Activated CD4-positive, alpha-beta memory T cell treated with anti-CD3 and anti-CD28 coated beads for 36 hours (primary cell): ENCODE results near the gene DNAH2. TPM values are rescaled to one million over a fixed set of nuclear protein-coding genes. Genes with fewer than 3 reads are reported as not detected.

ENCODE experiments used
- CTCF ChIA-PET: fragments of 350-600 bp; sonication (Branson Sonifier 250); formaldehyde crosslinking; loops from one replicate; lab custom pipeline; 2021; ENCODE audit warnings: antibody characterized with exemption, inconsistent platforms; lab: Charles Lee
- POLR2A ChIA-PET: fragments of 350-600 bp; sonication (Branson Sonifier 250); formaldehyde crosslinking; loops from one replicate; lab custom pipeline; 2021; ENCODE audit warnings: antibody characterized with exemption; lab: Charles Lee
- DNase-seq: peaks from one replicate; pipeline ENCODE4 v3.0.0-alpha.2; 2020
- H3K27ac Mint-ChIP-seq: one replicate; pipeline ENCODE4 v1.8.0; 2021; ENCODE audit warnings: mixed read lengths
- H3K27me3 Mint-ChIP-seq: one replicate; pipeline ENCODE4 v1.8.0; 2021; ENCODE audit warnings: mixed read lengths
- H3K36me3 Mint-ChIP-seq: one replicate; pipeline ENCODE4 v1.8.0; 2021; ENCODE audit warnings: mixed read lengths
- H3K4me1 Mint-ChIP-seq: one replicate; pipeline ENCODE4 v1.8.0; 2021; ENCODE audit warnings: low read depth, mixed read lengths
- H3K4me3 Mint-ChIP-seq: one replicate; pipeline ENCODE4 v1.8.0; 2021; ENCODE audit warnings: mild to moderate bottlenecking, mixed read lengths
- H3K9me3 Mint-ChIP-seq: one replicate; pipeline ENCODE4 v1.8.0; 2021; ENCODE audit warnings: mixed read lengths
- intact Hi-C: fragments of 100-400 bp; cut with micrococcal nuclease; formaldehyde crosslinking; loops from one replicate; pipeline ENCODE4 v1.15.1; 2023
- total RNA-seq, 2 experiments: library from RNA; stranded (reverse); gene quantifications; one replicate each; pipeline ENCODE4 v1.2.3, GENCODE V29; 2021

Gene DNAH2
- total RNA-seq, 2 experiments from 2014 or later: not detected

DNA sequence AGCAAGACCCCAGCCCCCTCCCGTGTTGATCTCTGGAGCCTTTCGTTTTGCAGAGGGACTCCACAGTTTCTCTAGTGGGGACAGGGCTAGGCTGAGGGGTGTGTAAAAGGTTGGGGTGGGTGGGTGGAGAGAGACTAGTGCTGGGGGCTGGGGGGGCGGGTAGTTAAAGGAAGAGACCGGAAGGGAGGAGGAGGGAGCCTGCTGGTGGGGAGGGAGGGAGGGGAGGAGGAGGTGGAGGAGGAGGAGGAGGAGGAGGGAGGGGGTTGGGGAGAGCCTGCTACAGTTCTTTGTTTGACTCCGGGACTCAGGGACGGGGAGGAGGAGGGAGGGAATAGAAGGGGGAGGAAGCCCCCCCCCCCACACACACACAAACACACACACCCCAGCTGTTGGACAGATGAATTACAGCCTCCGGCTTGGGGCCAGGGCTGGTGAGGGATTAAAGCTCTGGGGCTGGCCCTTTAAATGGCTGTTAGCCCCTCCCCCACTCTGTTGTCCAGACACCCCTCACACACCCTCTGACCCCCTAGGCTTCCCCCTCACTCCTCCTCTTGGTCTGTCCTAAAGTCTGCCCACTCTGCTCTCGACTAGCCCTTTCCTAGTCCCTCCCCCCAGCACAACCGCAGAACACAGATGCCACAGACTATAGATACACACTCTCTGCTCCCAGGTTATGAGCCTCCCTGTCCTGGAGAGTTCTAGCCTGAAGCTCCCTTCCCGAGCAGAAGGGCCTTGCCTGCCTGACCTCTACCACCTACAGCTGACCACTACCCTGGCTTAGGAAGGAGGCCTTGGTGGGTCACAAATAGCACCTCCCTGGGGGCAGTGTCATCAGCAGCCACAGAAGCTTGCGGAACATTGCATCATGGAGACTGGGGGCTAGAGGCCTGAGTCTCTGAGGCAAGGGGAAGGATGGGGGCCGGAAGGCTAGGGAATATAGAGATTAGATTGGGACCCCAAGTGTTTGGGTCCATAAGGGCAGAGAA is 120.8 kb downstream of the DNAH2 start:
- H3K4me3 Mint-ChIP-seq: peak overlapping the region; percentile 90
- H3K27ac Mint-ChIP-seq: peak overlapping the region; percentile 90
- CTCF ChIA-PET: interaction anchor here (0.6 to 7.2 kb wide), 3 partner anchors 13 to 152 kb away, joined by 3 to 57 read pairs (median 4); no protein-coding TSS in a partner anchor
- no peaks in the 10 kb centered on the region for H3K36me3 Mint-ChIP-seq
- H3K27me3 Mint-ChIP-seq: no peaks in the 10 kb centered on the region
- intact Hi-C loops: loop anchor here (5.0 to 10.0 kb wide), 2 partner anchors 256 to 346 kb away; partner anchors contain the start of gene MPDU1
- peaks cover 54% of the 10 kb centered on the region for H3K4me1 Mint-ChIP-seq
- DNase-seq: peak; percentile 40
- no peaks in the 10 kb centered on the region for H3K9me3 Mint-ChIP-seq
- POLR2A ChIA-PET: interaction anchor here (1.3 kb wide), 1 partner anchor 19 kb away, joined by 4 read pairs; the partner anchor contains the start of gene NAA38

DNA sequence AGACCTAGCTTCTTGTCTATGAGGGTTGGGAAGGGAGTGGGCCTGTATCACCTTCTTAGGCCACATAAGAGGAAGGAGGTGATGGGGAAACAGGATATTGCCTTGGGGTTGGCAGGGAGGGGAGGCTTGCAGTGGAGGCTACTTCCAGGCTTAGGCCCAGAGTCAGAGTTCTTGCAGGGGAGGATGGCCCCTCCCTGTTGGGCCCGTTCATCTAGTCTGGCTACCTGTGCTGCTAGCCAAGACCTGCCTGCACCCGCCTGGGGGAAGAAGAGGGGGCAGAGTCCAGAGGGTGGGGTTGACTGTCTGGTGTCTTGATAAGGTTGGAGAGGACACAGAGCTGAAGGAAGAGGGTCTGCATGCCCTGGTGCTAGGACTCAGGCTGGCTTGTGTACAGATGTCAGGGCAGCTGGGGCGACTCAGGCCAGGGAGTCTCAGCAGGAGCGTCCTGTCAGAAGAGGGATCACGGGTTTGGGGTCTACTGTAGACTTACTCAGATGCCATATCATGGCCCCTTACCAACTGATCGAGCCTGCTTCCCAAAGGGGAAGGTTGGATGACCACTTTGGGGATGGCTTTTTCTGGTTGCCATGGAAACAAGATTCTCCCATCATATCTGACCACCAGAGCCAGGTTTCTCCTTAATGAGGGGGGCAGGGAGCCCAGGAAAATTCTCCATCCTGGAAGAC is 121.8 kb downstream of the DNAH2 start:
- Mint-ChIP-seq H3K27me3 (no peaks in the 10 kb centered on the region), H3K36me3 (peaks cover 4% of the 10 kb centered on the region), H3K4me1 (peaks cover 50% of the 10 kb centered on the region), H3K27ac (peak overlapping the region; percentile 85), H3K4me3 (peak overlapping the region; percentile 28), H3K9me3 (no peaks in the 10 kb centered on the region)
- DNase-seq: no peak
- intact Hi-C loops: loop anchor here (5.0 to 10.0 kb wide), 2 partner anchors 257 to 345 kb away; partner anchors contain the start of gene MPDU1
- CTCF ChIA-PET: interaction anchor here (0.6 to 0.9 kb wide), 2 partner anchors 12 to 151 kb away, joined by 3 to 4 read pairs; no protein-coding TSS in a partner anchor
- POLR2A ChIA-PET: interaction anchor here (1.3 kb wide), 1 partner anchor 18 kb away, joined by 4 read pairs; the partner anchor contains the start of gene NAA38

DNA sequence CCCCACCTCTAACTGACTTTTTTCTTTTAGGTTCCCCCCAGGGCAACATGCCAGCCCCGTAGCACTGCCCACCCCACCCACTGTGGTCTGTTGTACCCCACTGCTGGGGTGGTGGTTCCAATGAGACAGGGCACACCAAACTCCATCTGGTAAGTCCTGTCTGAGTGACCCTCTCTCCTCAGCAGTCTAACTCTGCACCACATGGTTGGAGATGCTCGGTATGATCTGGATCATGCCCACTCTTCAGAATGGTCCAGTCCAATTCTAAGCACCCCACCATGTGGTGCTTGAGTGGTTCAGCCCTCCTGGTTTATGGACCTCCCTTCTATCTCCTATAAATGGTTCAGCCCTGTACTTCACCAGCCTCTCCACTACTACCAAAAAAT is 122.3 kb downstream of the DNAH2 start:
- ChIA-PET CTCF (no interaction called here), POLR2A (no interaction called here)
- Mint-ChIP-seq H3K9me3 (no peaks in the 10 kb centered on the region), H3K4me3 (no peak overlapping the region), H3K4me1 (peaks cover 50% of the 10 kb centered on the region), H3K27ac (peak overlapping the region; percentile 85), H3K27me3 (no peaks in the 10 kb centered on the region), H3K36me3 (peaks cover 4% of the 10 kb centered on the region)
- DNase-seq: peak; percentile 41
- intact Hi-C loops: loop anchor here (5.0 to 10.0 kb wide), 8 partner anchors 258 to 598 kb away; partner anchors contain the start of genes CTC1, EIF5A, GABARAP and HES7

DNA sequence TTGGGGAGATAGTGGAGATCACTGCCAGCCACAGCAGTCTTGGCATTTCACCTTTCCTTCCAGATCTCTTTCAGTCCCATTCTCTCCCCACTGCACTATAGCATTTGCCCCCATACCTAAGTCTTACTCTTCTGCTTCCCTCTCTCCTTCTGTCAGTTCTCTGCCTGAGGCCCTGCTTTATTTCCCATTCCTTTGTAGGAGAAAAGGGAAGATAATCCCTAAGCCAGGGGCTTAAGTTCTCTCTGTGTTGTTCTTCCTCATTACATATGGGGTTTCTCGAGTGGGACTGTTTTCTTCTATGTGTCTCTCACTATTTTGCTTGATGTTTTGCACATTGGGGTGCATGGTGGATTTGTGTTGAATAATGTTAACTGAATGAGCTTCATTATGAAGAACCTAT is 122.9 kb downstream of the DNAH2 start:
- no peak for DNase-seq

DNA sequence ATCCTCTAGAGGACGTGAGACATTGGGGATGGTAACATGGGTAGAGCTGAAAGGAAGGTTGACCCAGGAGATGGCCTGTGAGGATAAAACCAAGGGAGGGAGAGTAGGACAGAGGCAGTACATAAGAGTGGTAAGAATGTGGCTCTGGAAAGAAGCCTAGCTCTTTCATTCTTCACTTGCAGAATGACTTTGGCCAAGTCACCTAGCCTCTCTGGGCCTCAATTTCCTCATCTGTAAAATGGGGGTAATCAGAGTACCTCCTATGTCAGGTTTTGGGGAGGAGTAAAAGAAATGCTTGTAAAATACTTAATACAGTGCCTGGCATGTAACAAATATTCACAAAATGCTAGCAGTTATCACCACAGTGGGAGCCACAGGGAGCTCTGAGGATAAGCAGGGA is 123.3 kb downstream of the DNAH2 start:
- intact Hi-C loops: loop anchor here (5.0 kb wide), 6 partner anchors 269 to 599 kb away; partner anchors contain the start of genes CTC1, EIF5A, GABARAP and HES7
- no peak for DNase-seq
- H3K27me3 Mint-ChIP-seq: no peaks in the 10 kb centered on the region
- peak overlapping the region; percentile 85 for H3K27ac Mint-ChIP-seq
- peak overlapping the region; percentile 85 for H3K4me3 Mint-ChIP-seq
- peaks cover 7% of the 10 kb centered on the region for H3K36me3 Mint-ChIP-seq
- CTCF ChIA-PET: interaction anchor here (1.0 to 2.1 kb wide), 3 partner anchors 10 to 154 kb away, joined by 4 to 7 read pairs (median 4); partner anchors contain the start of gene TP53
- no peaks in the 10 kb centered on the region for H3K9me3 Mint-ChIP-seq
- POLR2A ChIA-PET: interaction anchor here (1.0 to 1.7 kb wide), 2 partner anchors 8 to 404 kb away, joined by 3 to 4 read pairs; no protein-coding TSS in a partner anchor
- peaks cover 57% of the 10 kb centered on the region for H3K4me1 Mint-ChIP-seq

More for the DNA sequence above, 122.9 kb downstream of the DNAH2 start:
- H3K4me1 Mint-ChIP-seq: peaks cover 54% of the 10 kb centered on the region
- ChIA-PET CTCF (interaction anchor here (1.0 to 1.5 kb wide), 2 partner anchors 11 to 97 kb away, joined by 4 read pairs; no protein-coding TSS in a partner anchor), POLR2A (interaction anchor here (1.0 kb wide), 1 partner anchor 9 kb away, joined by 3 read pairs; no protein-coding TSS in a partner anchor)
- intact Hi-C loops: loop anchor here (5.0 kb wide), 6 partner anchors 268 to 598 kb away; partner anchors contain the start of genes CTC1, EIF5A, GABARAP and HES7
- H3K36me3 Mint-ChIP-seq: peaks cover 4% of the 10 kb centered on the region
- H3K27ac Mint-ChIP-seq: peak overlapping the region; percentile 85
- H3K27me3 Mint-ChIP-seq: no peaks in the 10 kb centered on the region
- peak overlapping the region; percentile 85 for H3K4me3 Mint-ChIP-seq
- H3K9me3 Mint-ChIP-seq: no peaks in the 10 kb centered on the region

DNA sequence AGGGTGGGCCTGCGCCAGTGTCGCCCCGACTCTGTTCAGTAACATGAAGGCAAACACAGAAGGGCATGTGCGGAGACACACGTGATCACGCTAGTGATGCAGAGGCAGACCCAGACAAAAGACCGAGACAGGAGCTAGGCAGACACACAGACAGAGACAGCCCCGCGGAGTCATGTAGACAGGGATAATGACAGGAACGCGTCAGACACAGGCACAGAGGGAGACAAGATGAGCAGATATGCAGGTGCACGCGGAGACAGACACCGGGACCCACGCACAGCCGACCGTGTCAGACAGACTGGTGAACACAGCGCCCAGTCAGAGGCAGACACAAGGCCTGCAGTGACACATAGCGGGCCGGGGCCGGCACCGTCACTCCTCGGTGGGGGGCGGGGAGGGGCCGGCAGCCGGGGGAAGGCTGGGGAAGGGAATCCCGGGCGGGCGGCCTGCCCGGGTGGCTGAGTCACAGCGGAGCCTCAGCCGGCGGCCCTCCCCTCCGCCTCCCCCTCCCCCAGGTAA is 123.9 kb downstream of the DNAH2 start:
- intact Hi-C loops: loop anchor here (5.0 kb wide), 6 partner anchors 269 to 599 kb away; partner anchors contain the start of genes CTC1, EIF5A, GABARAP and HES7
- ChIA-PET CTCF (interaction anchor here (1.0 to 2.4 kb wide), 4 partner anchors 9 to 155 kb away, joined by 4 to 11 read pairs (median 6); partner anchors contain the start of genes CYB5D1, NAA38 and TP53), POLR2A (interaction anchor here (0.9 to 2.1 kb wide), 6 partner anchors 9 to 405 kb away, joined by 3 to 11 read pairs (median 4); partner anchors contain the start of genes CYB5D1, NAA38 and TP53)
- H3K4me1 Mint-ChIP-seq: peaks cover 58% of the 10 kb centered on the region
- H3K27me3 Mint-ChIP-seq: no peaks in the 10 kb centered on the region
- no peaks in the 10 kb centered on the region for H3K9me3 Mint-ChIP-seq
- H3K36me3 Mint-ChIP-seq: peaks cover 9% of the 10 kb centered on the region
- peak overlapping the region; percentile 95 for H3K27ac Mint-ChIP-seq
- H3K4me3 Mint-ChIP-seq: peak overlapping the region; percentile 85
- DNase-seq: peak; percentile 95

DNA sequence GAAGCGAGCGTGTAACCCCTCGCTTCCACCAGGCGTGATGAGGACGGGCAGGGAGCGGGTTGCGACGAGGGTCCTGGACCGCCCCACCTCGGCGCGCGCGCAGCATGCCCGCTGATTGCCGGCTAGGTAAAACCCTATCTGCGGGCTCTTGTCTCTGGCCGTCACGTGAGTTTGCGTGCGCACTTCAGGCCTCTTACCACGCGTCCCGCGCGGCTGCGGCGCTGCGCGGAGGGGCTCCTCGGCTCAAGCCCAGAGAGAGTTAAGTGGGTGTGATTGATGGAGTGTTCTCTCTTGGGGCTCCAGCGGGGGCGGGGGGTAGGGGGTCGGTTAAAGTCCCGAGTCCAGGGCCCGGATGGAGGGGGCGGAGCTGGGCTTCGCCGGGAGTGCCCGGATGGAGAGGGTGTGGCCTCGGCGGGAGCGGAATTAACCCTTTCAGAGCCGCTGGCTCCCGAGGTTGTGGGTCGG is 124.4 kb downstream of the DNAH2 start:
- H3K27ac Mint-ChIP-seq: peak overlapping the region; percentile 95
- H3K9me3 Mint-ChIP-seq: no peaks in the 10 kb centered on the region
- DNase-seq: peak; percentile 89
- no peaks in the 10 kb centered on the region for H3K27me3 Mint-ChIP-seq
- ChIA-PET CTCF (interaction anchor here (1.0 to 5.4 kb wide), 5 partner anchors 7 to 155 kb away, joined by 4 to 70 read pairs (median 7); partner anchors contain the start of genes CYB5D1, KDM6B, NAA38 and TP53), POLR2A (interaction anchor here (0.7 to 2.1 kb wide), 10 partner anchors 8 to 405 kb away, joined by 3 to 11 read pairs (median 4); partner anchors contain the start of genes CYB5D1, KDM6B, NAA38 and TP53)
- intact Hi-C loops: loop anchor here (1.0 to 5.0 kb wide), 8 partner anchors 9 to 600 kb away; partner anchors contain the start of genes CTC1, EIF5A, GABARAP and HES7
- peaks cover 13% of the 10 kb centered on the region for H3K36me3 Mint-ChIP-seq
- peaks cover 58% of the 10 kb centered on the region for H3K4me1 Mint-ChIP-seq
- H3K4me3 Mint-ChIP-seq: peak overlapping the region; percentile 85

DNA sequence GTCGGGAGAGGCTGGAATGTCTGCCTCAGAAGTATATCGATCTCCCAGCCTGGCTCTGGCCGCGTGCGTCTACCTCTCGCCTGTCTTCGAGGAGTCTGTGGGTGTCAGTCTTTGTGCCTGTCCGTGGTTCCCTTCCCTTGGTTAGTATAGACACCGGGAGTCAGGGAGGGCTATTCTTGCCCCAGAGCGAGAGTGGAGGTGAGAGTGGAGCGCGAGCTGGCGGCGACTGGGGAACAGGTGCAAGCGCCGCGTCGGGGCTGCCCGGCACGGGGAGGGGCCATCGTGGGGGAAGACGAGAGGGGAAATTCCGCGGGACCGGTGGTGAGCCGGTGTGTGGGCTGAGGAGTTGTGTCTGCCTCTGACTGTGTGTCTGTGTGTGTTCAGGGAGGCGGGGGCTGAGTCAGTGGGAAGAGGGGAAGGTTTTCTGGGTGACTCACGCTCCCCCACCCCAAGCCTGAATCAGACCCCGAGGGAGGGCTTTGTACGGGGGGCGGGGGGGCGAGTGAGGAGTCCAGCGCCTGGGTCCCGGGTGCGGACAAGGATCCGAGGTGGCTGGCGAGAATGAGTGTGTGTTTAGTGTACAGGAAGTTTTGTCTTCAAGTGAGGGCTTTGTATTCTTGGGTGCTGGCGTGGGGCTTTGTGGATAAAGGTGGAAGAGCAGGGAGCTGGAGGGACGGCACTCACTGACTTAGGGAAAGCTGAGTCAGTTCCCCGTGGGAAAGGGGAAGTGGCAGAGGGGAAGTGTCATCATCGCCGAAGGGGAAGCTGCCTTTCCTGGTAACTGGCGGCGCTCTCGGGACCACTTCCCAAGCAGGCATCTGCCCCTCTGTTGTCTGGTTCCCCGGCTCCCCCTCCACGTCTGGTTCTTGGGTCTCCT is 125.1 kb downstream of the DNAH2 start:
- POLR2A ChIA-PET: interaction anchor here (0.7 to 3.0 kb wide), 13 partner anchors 8 to 406 kb away, joined by 3 to 13 read pairs (median 4); partner anchors contain the start of genes CYB5D1, KDM6B, NAA38 and TP53
- intact Hi-C loops: loop anchor here (1.0 to 5.0 kb wide), 9 partner anchors 9 to 600 kb away; partner anchors contain the start of genes CTC1, EIF5A, FXR2 and GABARAP
- peaks cover 15% of the 10 kb centered on the region for H3K36me3 Mint-ChIP-seq
- no peaks in the 10 kb centered on the region for H3K9me3 Mint-ChIP-seq
- CTCF ChIA-PET: interaction anchor here (1.0 to 5.4 kb wide), 4 partner anchors 8 to 156 kb away, joined by 5 to 70 read pairs (median 9); partner anchors contain the start of genes CYB5D1, KDM6B, NAA38 and TP53
- no peaks in the 10 kb centered on the region for H3K27me3 Mint-ChIP-seq
- peak overlapping the region; percentile 95 for H3K27ac Mint-ChIP-seq
- peak overlapping the region; percentile 85 for H3K4me3 Mint-ChIP-seq
- DNase-seq: peak; percentile 97
- H3K4me1 Mint-ChIP-seq: peaks cover 52% of the 10 kb centered on the region

DNA sequence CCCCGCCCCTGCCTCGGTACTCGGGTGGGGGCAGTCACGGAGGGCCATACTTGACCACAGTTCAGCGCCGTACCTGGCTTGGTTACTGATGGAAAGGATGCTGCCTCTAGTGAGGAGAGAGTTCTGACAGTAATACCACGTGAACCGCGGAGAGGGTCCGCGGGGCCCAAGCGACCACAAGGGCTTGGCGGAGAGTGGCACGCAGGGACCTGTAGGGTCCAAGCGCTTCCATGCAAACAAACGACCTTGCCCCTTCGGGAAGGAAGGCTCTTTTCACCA is 125.7 kb downstream of the DNAH2 start:
- peaks cover 49% of the 10 kb centered on the region for H3K4me1 Mint-ChIP-seq
- H3K36me3 Mint-ChIP-seq: peaks cover 16% of the 10 kb centered on the region
- peak; percentile 69 for DNase-seq
- intact Hi-C loops: loop anchor here (1.0 to 5.0 kb wide), 7 partner anchors 229 to 601 kb away; partner anchors contain the start of genes CTC1, EIF5A, FXR2 and GABARAP
- H3K27me3 Mint-ChIP-seq: no peaks in the 10 kb centered on the region
- POLR2A ChIA-PET: interaction anchor here (1.1 to 3.0 kb wide), 6 partner anchors 9 to 156 kb away, joined by 3 to 13 read pairs (median 8); partner anchors contain the start of genes CYB5D1, KDM6B, NAA38 and TP53
- CTCF ChIA-PET: interaction anchor here (2.4 to 5.4 kb wide), 2 partner anchors 8 to 14 kb away, joined by 11 to 70 read pairs; partner anchors contain the start of genes CYB5D1, KDM6B and NAA38
- no peaks in the 10 kb centered on the region for H3K9me3 Mint-ChIP-seq
- H3K4me3 Mint-ChIP-seq: peak overlapping the region; percentile 85
- peak overlapping the region; percentile 95 for H3K27ac Mint-ChIP-seq
